ENCODE measurements around the gene SNAPC3. TPM values are rescaled to one million over a fixed set of nuclear protein-coding genes. Genes with fewer than 3 reads are reported as not detected.
"Not testable (repeated sequence)": the region's sequence is repeated elsewhere in the genome, so short reads cannot be mapped to it uniquely, and the experiment has no call there.

SNAPC3 gene
- total RNA-seq: 26.8 and 48.3 TPM in 2 replicates

GRCh38 chr9:15422372-15423230, at the start of gene SNAPC3:
Gene SNAPC3, plus strand, starts transcription at chr9:15422876. Its CDS starts 4 bp downstream, at chr9:15422880.
- DNase-seq (ENCODE audit: low read depth, low spot score): peak; percentile 83

- no peak for DNase-seq (ENCODE audit: low read depth, low spot score)
These were observed 48.8 kb upstream of the SNAPC3 start for GRCh38 chr9:15373881-15374280.

GRCh38 chr9:15374310-15374709, 48.4 kb upstream of the SNAPC3 start:
- no peak for DNase-seq (ENCODE audit: low read depth, low spot score)

GRCh38 chr9:15374825-15375224, 47.9 kb upstream of the SNAPC3 start:
- DNase-seq (ENCODE audit: low read depth, low spot score): no peak

GRCh38 chr9:15377625-15378540, 44.8 kb upstream of the SNAPC3 start:
- no peak for DNase-seq (ENCODE audit: low read depth, low spot score)

GRCh38 chr9:15379317-15379716, 43.4 kb upstream of the SNAPC3 start:
- not testable (repeated sequence) for DNase-seq (ENCODE audit: low read depth, low spot score)

- not testable (repeated sequence) for DNase-seq (ENCODE audit: low read depth, low spot score)
These were observed 42.8 kb upstream of the SNAPC3 start for GRCh38 chr9:15379888-15380287.

GRCh38 chr9:15381491-15381890, 41.2 kb upstream of the SNAPC3 start:
- no peak for DNase-seq (ENCODE audit: low read depth, low spot score)

- no peak for DNase-seq (ENCODE audit: low read depth, low spot score)
These were observed 36.2 kb upstream of the SNAPC3 start for GRCh38 chr9:15386465-15386864.

GRCh38 chr9:15389173-15389572, 33.5 kb upstream of the SNAPC3 start:
- no peak for DNase-seq (ENCODE audit: low read depth, low spot score)

- DNase-seq (ENCODE audit: low read depth, low spot score): no peak
These were observed 33.0 kb upstream of the SNAPC3 start for GRCh38 chr9:15389631-15390030.

GRCh38 chr9:15390201-15390600, 32.5 kb upstream of the SNAPC3 start:
- DNase-seq (ENCODE audit: low read depth, low spot score): no peak

- no peak for DNase-seq (ENCODE audit: low read depth, low spot score)
These were observed 30.3 kb upstream of the SNAPC3 start for GRCh38 chr9:15392363-15392762.

GRCh38 chr9:15400281-15400941, 22.3 kb upstream of the SNAPC3 start:
- DNase-seq (ENCODE audit: low read depth, low spot score): no peak

- DNase-seq (ENCODE audit: low read depth, low spot score): no peak
These were observed 21.4 kb upstream of the SNAPC3 start for GRCh38 chr9:15401266-15401665.

GRCh38 chr9:15403155-15403554, 19.5 kb upstream of the SNAPC3 start:
- DNase-seq (ENCODE audit: low read depth, low spot score): no peak

GRCh38 chr9:15404171-15404570, 18.5 kb upstream of the SNAPC3 start:
- no peak for DNase-seq (ENCODE audit: low read depth, low spot score)

GRCh38 chr9:15416880-15417279, 5.8 kb upstream of the SNAPC3 start:
- no peak for DNase-seq (ENCODE audit: low read depth, low spot score)

GRCh38 chr9:15417626-15418025, 5.0 kb upstream of the SNAPC3 start:
- no peak for DNase-seq (ENCODE audit: low read depth, low spot score)

- DNase-seq (ENCODE audit: low read depth, low spot score): no peak
These were observed 1.9 kb upstream of the SNAPC3 start for GRCh38 chr9:15420796-15421195.

GRCh38 chr9:15421532-15421931, 1.1 kb upstream of the SNAPC3 start:
- no peak for DNase-seq (ENCODE audit: low read depth, low spot score)

GRCh38 chr9:15421990-15422371, 695 bp upstream of the SNAPC3 start:
- no peak for DNase-seq (ENCODE audit: low read depth, low spot score)

All from pulmonary artery endothelial cell (primary cell).